Liver (tissue), 9 donors: ENCODE data around the gene CNOT10. TPM values are rescaled to one million over a fixed set of nuclear protein-coding genes. Genes with fewer than 3 reads are reported as not detected.
A peak's percentile ranks its signal among the peaks of the same experiment; 100 is the strongest.

ENCODE experiments used
- DNase-seq: peaks from one replicate; pipeline ENCODE4 v3.0.0-alpha.2; 2017; ENCODE audit warnings: low spot score
- H3K27ac ChIP-seq, 2 donors: one replicate each; pipeline ENCODE4 v1.7.0; 2013; ENCODE audit warnings: inconsistent platforms in 2 of 2, low read length in 2 of 2, control low read depth in 1 of 2, low read depth in 1 of 2, mild to moderate bottlenecking in 1 of 2
- H3K27me3 ChIP-seq, 4 donors: one replicate each; pipeline versions ENCODE4 v1.6.1 to v1.7.0; 2013; ENCODE audit warnings: low read length in 3 of 4, inconsistent platforms in 1 of 4, mild to moderate bottlenecking in 1 of 4, moderate library complexity in 1 of 4; ENCODE audit not compliant: control insufficient read depth in 4 of 4, insufficient read depth in 4 of 4
- H3K36me3 ChIP-seq, 4 donors: one replicate each; pipeline versions ENCODE4 v1.6.1 to v1.7.0; 2013; ENCODE audit warnings: low read length in 3 of 4, mild to moderate bottlenecking in 3 of 4, low read depth in 1 of 4, moderate library complexity in 1 of 4; ENCODE audit not compliant: control insufficient read depth in 4 of 4, insufficient read depth in 3 of 4
- H3K4me1 ChIP-seq, 4 donors: one replicate each; pipeline versions ENCODE4 v1.6.1 to v1.7.0; 2013; ENCODE audit warnings: low read length in 3 of 4, mild to moderate bottlenecking in 3 of 4, moderate library complexity in 1 of 4; ENCODE audit not compliant: control insufficient read depth in 4 of 4, insufficient read depth in 4 of 4
- H3K4me3 ChIP-seq, 3 donors: one replicate each; pipeline versions ENCODE4 v1.6.1 to v1.7.0; 2013; ENCODE audit warnings: low read length in 3 of 3, control low read depth in 1 of 3, low read depth in 1 of 3, mild to moderate bottlenecking in 1 of 3
- H3K9ac ChIP-seq, 2 donors: one replicate each; pipeline ENCODE4 v1.7.0; 2013; ENCODE audit warnings: low read length in 2 of 2, mild to moderate bottlenecking in 2 of 2, moderate library complexity in 2 of 2, control low read depth in 1 of 2, low read depth in 1 of 2
- H3K9me3 ChIP-seq, 4 donors: one replicate each; pipeline versions ENCODE4 v1.6.1 to v1.7.0; 2013; ENCODE audit warnings: low read length in 3 of 4; ENCODE audit not compliant: control insufficient read depth in 4 of 4
- ATF3 ChIP-seq: IDR thresholded peaks from 2 replicates; pipeline ENCODE4 v1.6.1; 2016; ENCODE audit warnings: antibody characterized with exemption
- EGR1 ChIP-seq, 2 donors: IDR thresholded peaks; 2 replicates each; pipeline ENCODE4 v1.6.1; 2016 to 2018; ENCODE audit warnings: antibody characterized with exemption in 2 of 2, low read depth in 2 of 2
- FOXA2 ChIP-seq: IDR thresholded peaks from 2 replicates; pipeline ENCODE4 v1.6.1; 2016; ENCODE audit warnings: antibody characterized with exemption
- GABPA ChIP-seq, 2 donors: IDR thresholded peaks in 1 of 2; conservative IDR thresholded peaks in 1 of 2; 2 replicates each; pipeline ENCODE4 v1.6.1; 2016; ENCODE audit warnings: antibody characterized with exemption in 2 of 2, mild to moderate bottlenecking in 1 of 2, moderate library complexity in 1 of 2
- HNF4A ChIP-seq, 2 donors: conservative IDR thresholded peaks; 2 replicates each; pipeline ENCODE4 v1.6.1; 2016; ENCODE audit warnings: antibody characterized with exemption in 2 of 2, mild to moderate bottlenecking in 2 of 2
- HNF4G ChIP-seq: IDR thresholded peaks from 2 replicates; pipeline ENCODE4 v1.6.1; 2016; ENCODE audit warnings: antibody characterized with exemption
- JUND ChIP-seq, 2 donors: IDR thresholded peaks; 2 replicates each; pipeline ENCODE4 v1.6.1; 2016; ENCODE audit warnings: antibody characterized with exemption in 2 of 2
- MAX ChIP-seq: IDR thresholded peaks from 2 replicates; pipeline ENCODE4 v1.6.1; 2016; ENCODE audit warnings: antibody characterized with exemption
- NR2F2 ChIP-seq: IDR thresholded peaks from 2 replicates; pipeline ENCODE4 v1.6.1; 2016; ENCODE audit warnings: antibody characterized with exemption
- RAD21 ChIP-seq, 2 donors: IDR thresholded peaks; 2 replicates each; pipeline ENCODE4 v1.6.1; 2016; ENCODE audit warnings: antibody characterized with exemption in 2 of 2, mild to moderate bottlenecking in 2 of 2
- RXRA ChIP-seq, 2 donors: IDR thresholded peaks; 2 replicates each; pipeline ENCODE4 v1.6.1; 2017 to 2018; ENCODE audit warnings: antibody characterized with exemption in 2 of 2, mild to moderate bottlenecking in 1 of 2
- SP1 ChIP-seq: IDR thresholded peaks from 2 replicates; pipeline ENCODE4 v1.6.1; 2018; ENCODE audit warnings: antibody characterized with exemption, mild to moderate bottlenecking
- TAF1 ChIP-seq: conservative IDR thresholded peaks from 2 replicates; pipeline ENCODE4 v1.6.1; 2016; ENCODE audit warnings: antibody characterized with exemption, mild to moderate bottlenecking
- YY1 ChIP-seq: IDR thresholded peaks from 2 replicates; pipeline ENCODE4 v1.6.1; 2016; ENCODE audit warnings: antibody characterized with exemption, mild to moderate bottlenecking
- WGBS: extraction: QIAGEN DNeasy Blood & Tissue Kit; methylation state at CpG from one replicate; pipeline ENCODE4 v1.1.7; 2013; 5-methylcytosine and 5-hydroxymethylcytosine counted together
- polyA plus RNA-seq, 2 donors: library from polyadenylated mRNA; stranded (reverse) in 1 of 2; unstranded in 1 of 2; fragments of 200-250 nt in 1 of 2; fragments of >200 nt in 1 of 2; fragmentation: Nextera tagmentation in 1 of 2; extraction: Ambion mirVana in 1 of 2; gene quantifications; one replicate each; pipeline versions ENCODE4 v1.2.1 to v1.2.3, GENCODE V29; 2013 to 2015
- total RNA-seq, 2 donors: library from RNA; depleted of rRNA; stranded (reverse); fragments of >200 nt; gene quantifications; one replicate each; pipeline ENCODE4 v1.2.3, GENCODE V29; 2014
- TF ChIP-seq, protein P1 (sequence below): fragments of 150-350 bp; IDR thresholded peaks from 2 replicates; pipeline ENCODE4 v1.5.1; 2017; ENCODE audit warnings: improper control_type of control experiment, low read depth, low read length; ENCODE audit not compliant: missing input control
- TF ChIP-seq, protein P2 (sequence below): IDR thresholded peaks from 2 replicates; pipeline ENCODE4 v1.6.1; 2016; ENCODE audit warnings: antibody characterized with exemption
- TF ChIP-seq, protein P3 (sequence below): IDR thresholded peaks from 2 replicates; pipeline ENCODE4 v1.6.1; 2016; ENCODE audit warnings: antibody characterized with exemption, mild to moderate bottlenecking
- donor health status: healthy.
- donor health status: healthy.
- donor health status: healthy.
- donor health status: healthy.
- donor health status: healthy.

Gene CNOT10
- total and polyA plus RNA-seq, 4 donors = 6.7 to 19.6 (median 11.1) TPM

DNA sequence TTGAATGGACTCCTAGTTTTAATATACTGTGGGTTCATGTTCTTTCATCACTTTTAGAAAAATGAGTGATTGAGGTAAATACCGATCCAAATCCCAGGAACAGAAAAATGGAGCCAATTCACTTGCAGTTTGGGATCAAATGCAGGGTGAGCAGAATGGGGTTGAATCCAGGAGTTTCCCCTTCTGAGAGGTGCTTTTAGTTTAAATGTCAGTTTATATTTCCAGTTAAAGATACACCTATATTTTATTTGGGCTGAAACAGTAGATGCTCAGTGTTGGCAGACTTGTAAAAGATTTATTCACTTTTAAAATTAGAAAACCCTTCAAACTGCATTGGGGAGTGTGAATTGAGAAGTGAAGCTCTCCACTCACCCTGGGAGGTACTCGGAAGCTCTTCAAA is 135.4 kb downstream of the CNOT10 start (continued):
- TF ChIP-seq FOXA2 (no peak), JUND (IDR thresholded peaks at IDR 0.05) (no peak), HNF4A (conservative IDR thresholded peaks at IDR 0.05) (no peak), RXRA (IDR thresholded peaks at IDR 0.05) (no peak), RAD21 (IDR thresholded peaks at IDR 0.05) (no peak)
- TF ChIP-seq, protein P1, sequence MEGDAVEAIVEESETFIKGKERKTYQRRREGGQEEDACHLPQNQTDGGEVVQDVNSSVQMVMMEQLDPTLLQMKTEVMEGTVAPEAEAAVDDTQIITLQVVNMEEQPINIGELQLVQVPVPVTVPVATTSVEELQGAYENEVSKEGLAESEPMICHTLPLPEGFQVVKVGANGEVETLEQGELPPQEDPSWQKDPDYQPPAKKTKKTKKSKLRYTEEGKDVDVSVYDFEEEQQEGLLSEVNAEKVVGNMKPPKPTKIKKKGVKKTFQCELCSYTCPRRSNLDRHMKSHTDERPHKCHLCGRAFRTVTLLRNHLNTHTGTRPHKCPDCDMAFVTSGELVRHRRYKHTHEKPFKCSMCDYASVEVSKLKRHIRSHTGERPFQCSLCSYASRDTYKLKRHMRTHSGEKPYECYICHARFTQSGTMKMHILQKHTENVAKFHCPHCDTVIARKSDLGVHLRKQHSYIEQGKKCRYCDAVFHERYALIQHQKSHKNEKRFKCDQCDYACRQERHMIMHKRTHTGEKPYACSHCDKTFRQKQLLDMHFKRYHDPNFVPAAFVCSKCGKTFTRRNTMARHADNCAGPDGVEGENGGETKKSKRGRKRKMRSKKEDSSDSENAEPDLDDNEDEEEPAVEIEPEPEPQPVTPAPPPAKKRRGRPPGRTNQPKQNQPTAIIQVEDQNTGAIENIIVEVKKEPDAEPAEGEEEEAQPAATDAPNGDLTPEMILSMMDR = no peak

DNA sequence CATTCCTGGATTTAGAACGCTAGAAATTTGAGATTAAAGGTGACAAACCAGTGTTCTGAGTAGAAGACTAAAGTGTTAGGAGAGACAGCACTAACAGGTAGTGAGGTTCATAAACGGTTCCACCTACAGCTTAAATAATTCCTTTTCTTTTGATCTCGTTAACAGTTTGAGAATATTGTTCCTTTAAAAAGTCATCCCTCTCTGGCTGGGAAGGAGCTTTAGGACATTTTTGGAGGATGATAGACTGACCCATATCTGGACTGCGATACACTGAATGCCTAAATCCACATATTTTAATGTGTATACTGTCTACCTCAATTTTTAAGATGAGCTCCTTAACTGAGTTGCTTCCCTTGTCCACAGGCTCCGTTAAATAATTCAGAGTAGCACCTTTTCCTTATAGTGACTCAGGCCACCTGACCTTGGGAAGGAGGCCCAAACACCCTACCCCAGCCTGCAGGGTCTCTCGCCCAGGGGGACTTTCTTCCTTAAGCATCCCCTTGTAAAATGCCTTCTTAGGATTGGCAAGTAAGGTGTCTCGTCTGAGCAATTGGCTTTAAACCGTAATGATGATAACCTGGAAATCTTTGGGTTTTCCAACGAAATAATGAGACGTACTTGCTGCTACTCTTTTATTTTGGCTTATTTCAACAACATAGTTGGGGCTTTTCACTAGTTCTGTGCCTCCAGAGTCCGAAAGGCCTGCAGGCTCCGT is 136.1 kb downstream of the CNOT10 start:
- Histone ChIP-seq H3K4me3 (peak overlapping the region in 1 of 3 donors; percentile 11), H3K27ac (no peak overlapping the region), H3K9me3 (peaks cover 0 to 15% (median 0%) of the 10 kb centered on the region in 4 donors), H3K9ac (no peak overlapping the region), H3K4me1 (peaks cover 16 to 30% (median 21%) of the 10 kb centered on the region in 4 donors), H3K27me3 (peaks cover 2 to 30% (median 19%) of the 10 kb centered on the region in 4 donors), H3K36me3 (no peaks in the 10 kb centered on the region)
- no peak for DNase-seq
- WGBS = 47% methylated on average over 12 of the region's 12 CpGs
- TF ChIP-seq, protein P2, sequence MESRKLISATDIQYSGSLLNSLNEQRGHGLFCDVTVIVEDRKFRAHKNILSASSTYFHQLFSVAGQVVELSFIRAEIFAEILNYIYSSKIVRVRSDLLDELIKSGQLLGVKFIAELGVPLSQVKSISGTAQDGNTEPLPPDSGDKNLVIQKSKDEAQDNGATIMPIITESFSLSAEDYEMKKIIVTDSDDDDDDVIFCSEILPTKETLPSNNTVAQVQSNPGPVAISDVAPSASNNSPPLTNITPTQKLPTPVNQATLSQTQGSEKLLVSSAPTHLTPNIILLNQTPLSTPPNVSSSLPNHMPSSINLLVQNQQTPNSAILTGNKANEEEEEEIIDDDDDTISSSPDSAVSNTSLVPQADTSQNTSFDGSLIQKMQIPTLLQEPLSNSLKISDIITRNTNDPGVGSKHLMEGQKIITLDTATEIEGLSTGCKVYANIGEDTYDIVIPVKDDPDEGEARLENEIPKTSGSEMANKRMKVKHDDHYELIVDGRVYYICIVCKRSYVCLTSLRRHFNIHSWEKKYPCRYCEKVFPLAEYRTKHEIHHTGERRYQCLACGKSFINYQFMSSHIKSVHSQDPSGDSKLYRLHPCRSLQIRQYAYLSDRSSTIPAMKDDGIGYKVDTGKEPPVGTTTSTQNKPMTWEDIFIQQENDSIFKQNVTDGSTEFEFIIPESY = no peak
- TF ChIP-seq HNF4A (conservative IDR thresholded peaks at IDR 0.05) (no peak), NR2F2 (no peak), SP1 (no peak)

DNA sequence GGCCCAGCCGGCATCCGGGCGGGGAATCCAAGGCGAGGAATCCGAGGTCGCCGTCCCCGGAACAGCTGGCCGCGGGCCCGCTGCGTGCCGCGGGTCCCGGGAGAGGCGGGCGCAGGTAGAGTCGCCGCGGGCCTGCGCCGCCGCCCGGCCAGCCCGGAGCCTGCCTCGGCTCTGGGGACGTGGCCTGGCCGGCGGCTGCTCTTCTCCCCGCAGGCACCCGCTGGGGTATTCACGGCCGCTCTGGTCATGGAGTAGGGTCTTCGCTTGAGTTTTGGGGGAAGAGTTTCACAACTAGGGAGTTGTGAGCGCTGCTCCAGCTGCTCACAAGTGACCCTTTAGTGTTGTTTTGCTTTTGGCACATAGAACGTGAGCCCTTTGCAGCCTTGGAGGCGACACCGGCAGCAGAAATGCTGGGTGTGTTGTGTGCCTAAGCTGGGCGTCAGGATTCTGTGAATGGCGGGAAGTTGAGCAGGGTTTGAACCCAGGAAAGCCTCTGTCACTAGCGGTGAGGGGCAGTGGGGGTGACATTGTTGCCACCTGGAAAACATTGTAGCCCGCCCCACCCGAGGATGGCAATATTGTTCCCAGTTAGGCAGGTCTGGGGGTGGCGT is 136.8 kb downstream of the CNOT10 start:
- H3K9me3 ChIP-seq = peaks cover 0 to 15% (median 0%) of the 10 kb centered on the region in 4 donors
- WGBS = 21% methylated on average over 44 of the region's 44 CpGs
- H3K4me1 ChIP-seq = peaks cover 12 to 26% (median 17%) of the 10 kb centered on the region in 4 donors
- H3K9ac ChIP-seq = no peak overlapping the region
- DNase-seq = no peak
- no peak overlapping the region for H3K27ac ChIP-seq
- H3K4me3 ChIP-seq = peak overlapping the region in 1 of 3 donors; percentile 11
- H3K27me3 ChIP-seq = peaks cover 2 to 24% (median 19%) of the 10 kb centered on the region in 4 donors
- H3K36me3 ChIP-seq = no peaks in the 10 kb centered on the region
- TF ChIP-seq, protein P3, sequence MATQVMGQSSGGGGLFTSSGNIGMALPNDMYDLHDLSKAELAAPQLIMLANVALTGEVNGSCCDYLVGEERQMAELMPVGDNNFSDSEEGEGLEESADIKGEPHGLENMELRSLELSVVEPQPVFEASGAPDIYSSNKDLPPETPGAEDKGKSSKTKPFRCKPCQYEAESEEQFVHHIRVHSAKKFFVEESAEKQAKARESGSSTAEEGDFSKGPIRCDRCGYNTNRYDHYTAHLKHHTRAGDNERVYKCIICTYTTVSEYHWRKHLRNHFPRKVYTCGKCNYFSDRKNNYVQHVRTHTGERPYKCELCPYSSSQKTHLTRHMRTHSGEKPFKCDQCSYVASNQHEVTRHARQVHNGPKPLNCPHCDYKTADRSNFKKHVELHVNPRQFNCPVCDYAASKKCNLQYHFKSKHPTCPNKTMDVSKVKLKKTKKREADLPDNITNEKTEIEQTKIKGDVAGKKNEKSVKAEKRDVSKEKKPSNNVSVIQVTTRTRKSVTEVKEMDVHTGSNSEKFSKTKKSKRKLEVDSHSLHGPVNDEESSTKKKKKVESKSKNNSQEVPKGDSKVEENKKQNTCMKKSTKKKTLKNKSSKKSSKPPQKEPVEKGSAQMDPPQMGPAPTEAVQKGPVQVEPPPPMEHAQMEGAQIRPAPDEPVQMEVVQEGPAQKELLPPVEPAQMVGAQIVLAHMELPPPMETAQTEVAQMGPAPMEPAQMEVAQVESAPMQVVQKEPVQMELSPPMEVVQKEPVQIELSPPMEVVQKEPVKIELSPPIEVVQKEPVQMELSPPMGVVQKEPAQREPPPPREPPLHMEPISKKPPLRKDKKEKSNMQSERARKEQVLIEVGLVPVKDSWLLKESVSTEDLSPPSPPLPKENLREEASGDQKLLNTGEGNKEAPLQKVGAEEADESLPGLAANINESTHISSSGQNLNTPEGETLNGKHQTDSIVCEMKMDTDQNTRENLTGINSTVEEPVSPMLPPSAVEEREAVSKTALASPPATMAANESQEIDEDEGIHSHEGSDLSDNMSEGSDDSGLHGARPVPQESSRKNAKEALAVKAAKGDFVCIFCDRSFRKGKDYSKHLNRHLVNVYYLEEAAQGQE = no peak
- TF ChIP-seq GABPA (IDR thresholded peaks at IDR 0.05 in 1 of 2, conservative IDR thresholded peaks at IDR 0.05 in 1 of 2) (no peak), HNF4G (no peak), ATF3 (no peak), NR2F2 (no peak), RAD21 (IDR thresholded peaks at IDR 0.05) (no peak), YY1 (no peak), MAX (no peak), SP1 (no peak), JUND (IDR thresholded peaks at IDR 0.05) (no peak), EGR1 (IDR thresholded peaks at IDR 0.05; ENCODE audit: low read depth in 2 of 2) (no peak), TAF1 (no peak)
- TF ChIP-seq, protein P1 = no peak
